Transverse colon (tissue), 3 donors: ENCODE data around the gene FOXA2.

ENCODE experiments used
- CTCF ChIP-seq, 5 experiments: fragments of 200-600 bp in 3 of 5; fragments of 450-650 bp in 2 of 5; sonication (generic) in 3 of 5; IDR thresholded peaks; 1 replicate in 2 of 5; 2 replicates in 3 of 5; pipeline ENCODE4 v1.5.1; 2016 to 2017; ENCODE audit warnings: antibody characterized with exemption in 5 of 5, inconsistent platforms in 3 of 5, mild to moderate bottlenecking in 2 of 5, moderate library complexity in 1 of 5
- POLR2A ChIP-seq: fragments of 450-650 bp; IDR thresholded peaks from one replicate; pipeline ENCODE4 v1.6.1; 2016; ENCODE audit warnings: antibody characterized with exemption, mild to moderate bottlenecking, moderate library complexity

GRCh38 chr20:22544462-22544861 is 39.9 kb downstream of the FOXA2 start:
- TF ChIP-seq CTCF (IDR thresholded peaks at IDR 0.05) (no peak), POLR2A (no peak)
